BJ (cell line): ENCODE data around the gene BCORL1. TPM values are rescaled to one million over a fixed set of nuclear protein-coding genes. Genes with fewer than 3 reads are reported as not detected.

Experiments
- CTCF ChIA-PET: fragments of 350-600 bp; formaldehyde crosslinking; extraction: SDS; loops from one replicate; lab custom pipeline; 2021; ENCODE audit warnings: antibody characterized with exemption, inconsistent platforms; lab: Yijun Ruan, JAX
- POLR2A ChIA-PET: fragments of 300-600 bp; sonication (Branson Sonifier 250); formaldehyde crosslinking; extraction: SDS; loops from one replicate; lab custom pipeline; 2021; ENCODE audit warnings: antibody characterized with exemption; lab: Charles Lee
- DNase-seq: peaks from one replicate; pipeline ENCODE4 v3.0.0-alpha.2; 2011; ENCODE audit warnings: low read depth
- H3K27me3 ChIP-seq: 2 replicates; pipeline ENCODE4 v1.6.0; 2011; ENCODE audit warnings: low read length; ENCODE audit not compliant: control insufficient read depth, insufficient read depth
- H3K36me3 ChIP-seq: 2 replicates; pipeline ENCODE4 v1.5.1; 2011; ENCODE audit warnings: low read length; ENCODE audit not compliant: control insufficient read depth, insufficient read depth
- H3K4me3 ChIP-seq: 2 replicates; pipeline ENCODE4 v1.5.1; 2011; ENCODE audit warnings: low read depth, mild to moderate bottlenecking, control low read depth, low read length
- CTCF ChIP-seq: IDR thresholded peaks from 2 replicates; pipeline ENCODE4 v1.5.1; 2011; ENCODE audit warnings: low read depth, mild to moderate bottlenecking, control low read depth, inconsistent platforms, low read length, moderate library complexity; ENCODE audit not compliant: insufficient read depth
- polyA plus RNA-seq: library from polyadenylated mRNA; depleted of rRNA; stranded (reverse); fragments of >200 nt; gene quantifications from 2 replicates; pipeline ENCODE4 v1.2.3, GENCODE V29; 2011

BCORL1 gene
- polyA plus RNA-seq, 1 experiment = 1.5 TPM

DNA sequence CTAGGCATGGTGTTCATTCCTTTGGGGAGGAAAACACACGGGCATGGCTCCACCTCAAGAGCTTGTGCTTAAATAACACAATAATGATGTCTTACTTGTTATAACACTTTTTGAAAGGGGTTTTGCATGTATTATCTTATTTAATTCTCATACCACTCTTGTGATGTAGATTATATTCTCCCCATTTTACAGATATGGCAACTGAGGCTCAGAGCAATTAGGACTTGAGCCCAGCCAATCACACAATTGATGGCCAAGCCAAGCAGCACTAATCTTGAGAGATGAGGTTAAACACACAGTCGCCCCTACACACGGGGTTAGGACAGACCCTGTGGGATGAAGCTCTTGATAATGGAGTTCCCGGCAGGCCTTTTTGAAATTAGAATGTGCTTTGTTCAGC is 45.1 kb downstream of the BCORL1 start:
- no peak overlapping the region for H3K4me3 ChIP-seq
- H3K27me3 ChIP-seq = no peaks in the 10 kb centered on the region
- H3K36me3 ChIP-seq = peaks cover 12% of the 10 kb centered on the region
- no peak for TF ChIP-seq CTCF
- POLR2A ChIA-PET = no interaction called here
- DNase-seq = no peak
- CTCF ChIA-PET = interaction anchor here (0.6 to 5.4 kb wide), 10 partner anchors 9 to 117 kb away, joined by 3 to 45 read pairs (median 4); no protein-coding TSS in a partner anchor

GRCh38 chrX:130028196-130028595 is 45.8 kb downstream of the BCORL1 start:
- Histone ChIP-seq H3K36me3 (peaks cover 10% of the 10 kb centered on the region), H3K27me3 (no peaks in the 10 kb centered on the region), H3K4me3 (no peak overlapping the region)
- DNase-seq = peak; percentile 3
- POLR2A ChIA-PET = no interaction called here
- TF ChIP-seq CTCF = peak; percentile 73
- CTCF ChIA-PET = interaction anchor here (0.6 to 5.4 kb wide), 11 partner anchors 9 to 102 kb away, joined by 3 to 45 read pairs (median 4); no protein-coding TSS in a partner anchor

GRCh38 chrX:130030826-130031225 is 48.4 kb downstream of the BCORL1 start:
- no peak for DNase-seq
- Histone ChIP-seq H3K27me3 (no peaks in the 10 kb centered on the region), H3K36me3 (peaks cover 14% of the 10 kb centered on the region), H3K4me3 (no peak overlapping the region)
- CTCF ChIA-PET = interaction anchor here (2.3 kb wide), 1 partner anchor 105 kb away, joined by 10 read pairs; no protein-coding TSS in a partner anchor
- POLR2A ChIA-PET = no interaction called here
- no peak for TF ChIP-seq CTCF

DNA sequence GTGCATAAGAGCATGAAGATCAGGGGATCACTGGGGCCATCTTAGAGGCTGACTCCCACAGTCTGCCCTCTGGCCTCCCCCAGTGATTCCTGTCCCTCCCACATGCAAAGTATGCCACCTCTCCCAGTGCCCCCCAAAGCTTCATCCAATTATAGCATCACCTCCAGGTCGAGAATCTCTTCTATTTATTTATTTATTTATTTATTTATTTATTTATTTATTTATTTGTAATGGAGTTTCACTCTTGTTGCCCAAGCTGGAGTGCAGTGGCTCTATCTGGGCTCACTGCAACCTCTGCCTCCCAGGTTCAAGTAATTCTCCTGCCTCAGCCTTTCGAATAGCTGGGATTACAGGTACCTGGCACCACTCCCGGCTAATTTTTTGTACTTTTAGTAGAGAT is 50.1 kb downstream of the BCORL1 start:
- no peak for TF ChIP-seq CTCF
- peaks cover 10% of the 10 kb centered on the region for H3K36me3 ChIP-seq
- no peak overlapping the region for H3K4me3 ChIP-seq
- no peak for DNase-seq
- no peaks in the 10 kb centered on the region for H3K27me3 ChIP-seq
- ChIA-PET POLR2A (no interaction called here), CTCF (interaction anchor here (2.3 kb wide), 2 partner anchors 28 to 107 kb away, joined by 7 to 10 read pairs; no protein-coding TSS in a partner anchor)

DNA sequence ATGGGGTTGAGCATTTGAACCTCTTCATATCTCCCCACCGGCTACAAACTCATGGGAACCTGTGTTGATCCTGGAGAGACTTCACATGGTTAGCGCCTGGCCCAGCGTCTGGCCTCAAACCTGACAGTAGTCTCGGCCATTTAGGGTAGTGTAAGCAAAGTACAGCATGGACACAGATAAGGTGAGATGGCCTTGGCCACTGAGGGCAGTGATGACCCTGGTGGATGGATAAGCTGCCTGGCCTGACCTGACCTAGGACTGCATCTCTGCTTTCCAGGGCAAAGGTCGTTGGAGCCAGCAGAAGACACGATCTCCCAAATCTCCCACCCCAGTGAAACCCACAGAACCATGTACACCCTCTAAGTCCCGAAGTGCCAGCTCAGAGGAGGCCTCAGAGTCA is 51.7 kb downstream of the BCORL1 start:
- Histone ChIP-seq H3K27me3 (no peaks in the 10 kb centered on the region), H3K4me3 (no peak overlapping the region), H3K36me3 (peaks cover 12% of the 10 kb centered on the region)
- ChIA-PET POLR2A (no interaction called here), CTCF (interaction anchor here (1.4 to 2.3 kb wide), 2 partner anchors 26 to 429 kb away, joined by 3 to 7 read pairs; no protein-coding TSS in a partner anchor)
- TF ChIP-seq CTCF = no peak
- DNase-seq = no peak
